Neural crest cell (in vitro differentiated cells): ENCODE results near the gene COL21A1. TPM values are rescaled to one million over a fixed set of nuclear protein-coding genes. Genes with fewer than 3 reads are reported as not detected.

Experiments used
- DNase-seq: peaks from one replicate; pipeline ENCODE4 v3.0.0; 2021; ENCODE audit warnings: low read depth, mixed read lengths, low spot score
- H3K27ac Mint-ChIP-seq: one replicate; pipeline ENCODE4 v1.8.0; 2021; ENCODE audit warnings: mild to moderate bottlenecking, mixed read lengths; ENCODE audit not compliant: unreplicated experiment
- H3K27me3 Mint-ChIP-seq: 2 replicates; pipeline ENCODE4 v1.8.0; 2021; ENCODE audit warnings: low read depth, mild to moderate bottlenecking, mixed read lengths
- H3K36me3 Mint-ChIP-seq: 2 replicates; pipeline ENCODE4 v1.8.0; 2021; ENCODE audit warnings: low read depth, mild to moderate bottlenecking, mixed read lengths
- H3K4me1 Mint-ChIP-seq: 2 replicates; pipeline ENCODE4 v1.8.0; 2021; ENCODE audit warnings: mixed read lengths
- H3K4me3 Mint-ChIP-seq: one replicate; pipeline ENCODE4 v1.8.0; 2021; ENCODE audit warnings: mild to moderate bottlenecking, mixed read lengths
- H3K9me3 Mint-ChIP-seq: 2 replicates; pipeline ENCODE4 v1.8.0; 2021; ENCODE audit warnings: mixed read lengths
- total RNA-seq: library from RNA; stranded (reverse); gene quantifications from 2 replicates; pipeline ENCODE4 v1.2.1, GENCODE V29; 2021
- TF ChIP-seq, protein P1 (sequence below): fragments of 200-600 bp; sonication (generic); conservative IDR thresholded peaks from 2 replicates; pipeline ENCODE4 v1.5.0; 2021; ENCODE audit warnings: antibody characterized with exemption, mild to moderate bottlenecking

The COL21A1 gene
- total RNA-seq, 1 donor from 2014 or later: not detected

DNA sequence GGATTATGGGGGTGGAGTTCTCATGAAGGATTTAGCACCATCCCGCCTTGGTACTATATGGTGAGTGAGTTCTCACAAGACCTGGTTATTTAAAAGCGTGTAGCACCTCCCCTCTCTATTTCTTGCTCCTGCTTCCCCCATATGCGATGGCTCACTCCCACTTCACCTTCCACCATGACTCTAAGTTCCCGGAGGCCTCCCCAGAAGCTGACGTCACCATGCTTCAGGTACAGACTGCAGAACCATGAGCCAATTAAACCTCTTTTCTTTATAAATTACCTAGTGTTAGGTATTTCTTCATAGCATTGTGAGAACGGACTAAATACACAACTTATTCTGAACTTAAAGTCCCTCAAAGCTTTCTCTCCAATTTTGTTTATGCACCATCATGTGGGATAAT, 208.6 kb downstream of the COL21A1 start:
- DNase-seq: no peak
- no peaks in the 10 kb centered on the region for H3K27me3 Mint-ChIP-seq
- no peak overlapping the region for H3K27ac Mint-ChIP-seq
- no peaks in the 10 kb centered on the region for H3K36me3 Mint-ChIP-seq
- no peaks in the 10 kb centered on the region for H3K4me1 Mint-ChIP-seq
- TF ChIP-seq, protein P1, sequence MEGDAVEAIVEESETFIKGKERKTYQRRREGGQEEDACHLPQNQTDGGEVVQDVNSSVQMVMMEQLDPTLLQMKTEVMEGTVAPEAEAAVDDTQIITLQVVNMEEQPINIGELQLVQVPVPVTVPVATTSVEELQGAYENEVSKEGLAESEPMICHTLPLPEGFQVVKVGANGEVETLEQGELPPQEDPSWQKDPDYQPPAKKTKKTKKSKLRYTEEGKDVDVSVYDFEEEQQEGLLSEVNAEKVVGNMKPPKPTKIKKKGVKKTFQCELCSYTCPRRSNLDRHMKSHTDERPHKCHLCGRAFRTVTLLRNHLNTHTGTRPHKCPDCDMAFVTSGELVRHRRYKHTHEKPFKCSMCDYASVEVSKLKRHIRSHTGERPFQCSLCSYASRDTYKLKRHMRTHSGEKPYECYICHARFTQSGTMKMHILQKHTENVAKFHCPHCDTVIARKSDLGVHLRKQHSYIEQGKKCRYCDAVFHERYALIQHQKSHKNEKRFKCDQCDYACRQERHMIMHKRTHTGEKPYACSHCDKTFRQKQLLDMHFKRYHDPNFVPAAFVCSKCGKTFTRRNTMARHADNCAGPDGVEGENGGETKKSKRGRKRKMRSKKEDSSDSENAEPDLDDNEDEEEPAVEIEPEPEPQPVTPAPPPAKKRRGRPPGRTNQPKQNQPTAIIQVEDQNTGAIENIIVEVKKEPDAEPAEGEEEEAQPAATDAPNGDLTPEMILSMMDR: no peak
- no peak overlapping the region for H3K4me3 Mint-ChIP-seq
- no peaks in the 10 kb centered on the region for H3K9me3 Mint-ChIP-seq

DNA sequence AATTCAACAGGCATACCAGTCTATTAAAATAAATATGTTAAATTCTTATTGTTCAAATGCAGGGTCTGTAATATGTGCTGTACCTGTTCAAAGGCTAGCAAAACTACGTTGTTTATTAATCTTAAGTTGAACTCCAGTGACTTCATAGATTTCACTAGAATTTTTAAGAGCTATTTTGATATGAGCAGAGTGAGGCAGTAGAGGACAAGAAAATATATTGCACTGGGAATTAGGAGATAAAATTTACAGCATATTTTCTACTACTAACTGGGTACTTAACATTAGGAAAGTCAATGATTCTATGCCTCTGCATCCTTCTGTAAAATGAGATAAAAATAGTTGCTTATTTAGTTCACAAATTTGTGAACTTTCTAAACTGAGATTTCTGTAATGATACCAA, 209.8 kb downstream of the COL21A1 start:
- DNase-seq: no peak
- no peaks in the 10 kb centered on the region for H3K27me3 Mint-ChIP-seq
- TF ChIP-seq, protein P1: no peak
- no peaks in the 10 kb centered on the region for H3K4me1 Mint-ChIP-seq
- no peak overlapping the region for H3K27ac Mint-ChIP-seq
- no peaks in the 10 kb centered on the region for H3K36me3 Mint-ChIP-seq
- H3K4me3 Mint-ChIP-seq: no peak overlapping the region
- no peaks in the 10 kb centered on the region for H3K9me3 Mint-ChIP-seq

DNA sequence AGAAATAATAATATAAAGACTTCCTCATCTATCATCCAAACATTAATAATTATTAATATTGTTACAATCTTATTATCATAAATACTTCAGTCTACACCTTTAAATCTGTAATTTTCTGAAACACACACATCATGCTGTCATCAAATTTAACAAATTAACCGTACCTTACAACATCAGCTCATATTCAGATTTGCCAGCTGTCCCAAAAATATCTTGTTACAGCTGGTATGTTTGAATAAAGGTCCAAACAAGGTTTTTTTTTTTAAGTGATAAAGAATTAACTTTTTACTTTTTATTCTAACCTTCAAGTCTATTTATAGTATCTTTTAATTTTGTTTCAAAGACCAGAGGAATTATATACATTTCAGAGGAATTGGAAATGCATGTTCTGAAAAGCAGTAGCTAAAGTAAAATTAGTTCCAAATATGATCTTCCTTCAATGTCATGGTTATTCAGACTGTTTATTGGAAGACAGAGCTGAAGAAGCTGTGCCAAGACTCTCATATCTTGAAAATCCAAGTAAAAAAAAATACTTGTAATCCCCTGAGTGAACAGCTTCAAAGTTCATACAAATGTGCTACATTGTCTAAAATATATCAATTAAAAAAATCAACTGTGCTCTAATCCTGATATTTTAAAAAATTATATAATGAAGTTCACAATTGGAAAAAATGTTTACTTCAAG, 210.3 kb downstream of the COL21A1 start:
- H3K4me3 Mint-ChIP-seq: no peak overlapping the region
- no peaks in the 10 kb centered on the region for H3K36me3 Mint-ChIP-seq
- no peaks in the 10 kb centered on the region for H3K9me3 Mint-ChIP-seq
- no peaks in the 10 kb centered on the region for H3K4me1 Mint-ChIP-seq
- TF ChIP-seq, protein P1: no peak
- no peak for DNase-seq
- no peaks in the 10 kb centered on the region for H3K27me3 Mint-ChIP-seq
- H3K27ac Mint-ChIP-seq: no peak overlapping the region

DNA sequence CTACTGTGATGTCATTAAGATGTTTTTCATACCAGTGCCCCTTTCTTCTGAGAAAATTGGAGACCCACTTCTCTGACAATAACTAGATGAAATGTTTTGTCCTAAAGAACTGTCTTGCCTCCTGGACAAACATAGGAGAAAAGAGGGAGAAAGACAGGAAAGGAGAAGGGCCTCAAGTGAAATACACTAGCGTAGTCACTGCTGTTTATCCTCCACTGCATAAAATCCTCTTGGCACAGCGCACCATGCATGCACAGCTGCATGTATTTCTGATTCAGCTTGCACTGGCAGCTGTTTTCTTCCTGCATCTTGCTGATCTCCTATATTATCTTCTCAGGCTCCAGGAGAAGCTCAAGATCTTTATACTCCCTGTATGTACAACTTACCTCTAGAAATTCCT, 214.0 kb downstream of the COL21A1 start:
- Mint-ChIP-seq H3K4me3 (no peak overlapping the region), H3K27ac (no peak overlapping the region), H3K36me3 (no peaks in the 10 kb centered on the region), H3K9me3 (peaks cover 2% of the 10 kb centered on the region), H3K27me3 (no peaks in the 10 kb centered on the region), H3K4me1 (no peaks in the 10 kb centered on the region)
- no peak for DNase-seq
- TF ChIP-seq, protein P1: no peak

DNA sequence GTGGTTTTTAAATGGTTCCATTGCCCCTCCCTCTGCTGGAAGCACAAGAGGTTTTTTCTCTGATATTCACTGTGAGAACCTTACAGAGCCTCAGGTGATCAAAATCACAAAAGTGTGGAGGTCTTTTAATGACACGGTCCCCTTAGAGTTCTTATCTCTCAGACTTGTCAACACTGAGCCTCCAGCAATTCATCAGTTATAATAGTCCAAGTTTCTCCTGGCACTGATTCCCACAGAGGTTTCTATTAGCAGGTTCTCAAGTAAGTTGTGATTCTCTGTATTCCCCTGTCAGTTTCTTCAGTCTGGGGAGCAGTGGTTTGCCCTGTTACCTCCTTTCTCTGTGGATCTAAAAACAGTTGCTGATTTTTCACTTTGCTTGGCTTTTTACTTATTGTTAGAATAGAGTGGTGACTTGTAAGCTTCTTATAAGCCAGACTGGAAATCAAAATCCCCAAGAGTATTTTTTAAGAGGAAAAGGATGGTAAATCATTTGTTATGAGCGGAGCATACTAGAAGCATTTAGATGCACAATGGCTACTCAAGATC, 214.6 kb downstream of the COL21A1 start:
- TF ChIP-seq, protein P1: no peak
- Mint-ChIP-seq H3K9me3 (peaks cover 2% of the 10 kb centered on the region), H3K4me1 (no peaks in the 10 kb centered on the region), H3K36me3 (no peaks in the 10 kb centered on the region), H3K27me3 (no peaks in the 10 kb centered on the region), H3K4me3 (no peak overlapping the region), H3K27ac (no peak overlapping the region)
- DNase-seq: no peak
